T47D (cell line): ENCODE results near the gene CD81.

Experiments
- DNase-seq, 2 experiments: peaks; one replicate each; pipeline versions ENCODE4 v3.0.0 to v3.0.0-alpha.2; 2011 to 2012; ENCODE audit warnings: low read depth in 1 of 2, low spot score in 1 of 2
- JUND ChIP-seq: IDR thresholded peaks from 2 replicates; pipeline ENCODE4 v1.6.1; 2012; ENCODE audit warnings: low read depth
- in situ Hi-C: cut with HindIII; loops from 2 replicates; pipeline ENCODE4 v1.10.0; 2016; ENCODE audit warnings: low sequenced_read_pairs, low pct_unique_long_range_greater_than_20kb

The CD81 gene

GRCh38 chr11:2391181-2391975, 14.3 kb downstream of the CD81 start:
- in situ Hi-C loops: no loop called here
- TF ChIP-seq JUND: no peak
- DNase-seq: no peak

GRCh38 chr11:2392241-2392959, 15.3 kb downstream of the CD81 start:
- DNase-seq: no peak
- TF ChIP-seq JUND: no peak
- in situ Hi-C loops: no loop called here

- in situ Hi-C loops: no loop called here
- TF ChIP-seq JUND: no peak
- no peak for DNase-seq
These were observed 16.2 kb downstream of the CD81 start for GRCh38 chr11:2393111-2393868.

- no peak for TF ChIP-seq JUND
- no peak for DNase-seq
- in situ Hi-C loops: no loop called here
These were observed 17.1 kb downstream of the CD81 start for GRCh38 chr11:2393941-2394817.

GRCh38 chr11:2394818-2395105, 17.7 kb downstream of the CD81 start:
- DNase-seq: no peak
- in situ Hi-C loops: no loop called here
- no peak for TF ChIP-seq JUND

- TF ChIP-seq JUND: no peak
- in situ Hi-C loops: no loop called here
- DNase-seq: no peak
These were observed 18.2 kb downstream of the CD81 start for GRCh38 chr11:2395211-2395730.

- DNase-seq: no peak
- no peak for TF ChIP-seq JUND
- in situ Hi-C loops: no loop called here
These were observed 18.7 kb downstream of the CD81 start for GRCh38 chr11:2395856-2396255.

- no peak for DNase-seq
- no peak for TF ChIP-seq JUND
- in situ Hi-C loops: no loop called here
These were observed 19.4 kb downstream of the CD81 start for GRCh38 chr11:2396471-2396870.

- in situ Hi-C loops: no loop called here
- no peak for TF ChIP-seq JUND
- DNase-seq: no peak
These were observed 19.9 kb downstream of the CD81 start for GRCh38 chr11:2397005-2397404.

- TF ChIP-seq JUND: no peak
- in situ Hi-C loops: no loop called here
- no peak for DNase-seq
These were observed 21.7 kb downstream of the CD81 start for GRCh38 chr11:2398664-2399355.

GRCh38 chr11:2399488-2400068, 22.5 kb downstream of the CD81 start:
- no peak for TF ChIP-seq JUND
- DNase-seq: no peak
- in situ Hi-C loops: no loop called here
